B cell (primary cell): ENCODE results near the gene MAPKAP1. TPM values are rescaled to one million over a fixed set of nuclear protein-coding genes. Genes with fewer than 3 reads are reported as not detected.
A peak's percentile ranks its signal among the peaks of the same experiment; 100 is the strongest.

ENCODE experiments used
- ATAC-seq: fragments of 200-7000 bp; cut with Tn5 transposase; one replicate; pipeline ENCODE4 v1.10.0; 2021; ENCODE audit warnings: low read depth, mild to moderate bottlenecking, moderate number of reproducible peaks, moderate library complexity
- CTCF ChIA-PET: fragments of 350-600 bp; sonication (Branson Sonifier 250); formaldehyde crosslinking; loops from one replicate; lab custom pipeline; 2021; ENCODE audit warnings: antibody characterized with exemption, inconsistent platforms; lab: Charles Lee
- POLR2A ChIA-PET: fragments of 350-600 bp; sonication (Branson Sonifier 250); formaldehyde crosslinking; loops from one replicate; lab custom pipeline; 2021; ENCODE audit warnings: antibody characterized with exemption; lab: Charles Lee
- DNase-seq: peaks from one replicate; pipeline ENCODE4 v3.0.0; 2013
- H2AFZ ChIP-seq: 2 replicates; pipeline ENCODE4 v1.6.1; 2012; ENCODE audit warnings: mild to moderate bottlenecking, low read depth, low read length; ENCODE audit not compliant: insufficient read depth, poor library complexity, severe bottlenecking
- H3K27ac ChIP-seq, 2 donors: 1 replicate in 1 of 2; 2 replicates in 1 of 2; pipeline ENCODE4 v1.5.1; 2012 to 2013; ENCODE audit warnings: low read length in 2 of 2, mild to moderate bottlenecking in 2 of 2, moderate library complexity in 1 of 2
- H3K27me3 ChIP-seq, 4 experiments: fragments of 200-600 bp in 1 of 4; sonication (generic) in 1 of 4; replicated peaks in 1 of 4; 1 replicate in 2 of 4; 2 replicates in 2 of 4; pipeline versions ENCODE4 v1.6.1 to v1.7.0; 2013 to 2016; ENCODE audit warnings: low read length in 3 of 4, mild to moderate bottlenecking in 2 of 4, mixed read lengths in 1 of 4, moderate library complexity in 1 of 4; ENCODE audit not compliant: insufficient read depth in 4 of 4, control insufficient read depth in 3 of 4; ENCODE audit errors: control extremely low read depth in 1 of 4
- H3K36me3 ChIP-seq, 2 experiments: replicated peaks in 1 of 2; 1 replicate in 1 of 2; 2 replicates in 1 of 2; pipeline versions ENCODE4 v1.6.1 to v1.7.1; 2013; ENCODE audit warnings: low read length in 1 of 2; ENCODE audit not compliant: insufficient read depth in 2 of 2, control insufficient read depth in 1 of 2; ENCODE audit errors: control extremely low read depth in 1 of 2, extremely low read depth in 1 of 2
- H3K4me1 ChIP-seq, 2 donors: fragments of 200-600 bp in 1 of 2; sonication (generic) in 1 of 2; 1 replicate in 1 of 2; 2 replicates in 1 of 2; pipeline versions ENCODE4 v1.5.1 to v1.6.1; 2013 to 2017; ENCODE audit warnings: low read length in 2 of 2; ENCODE audit not compliant: control insufficient read depth in 2 of 2, insufficient read depth in 2 of 2
- H3K4me2 ChIP-seq: replicated peaks from 2 replicates; pipeline ENCODE3; 2012; ENCODE audit warnings: mild to moderate bottlenecking, low read depth, low read length; ENCODE audit not compliant: poor library complexity, severe bottlenecking
- H3K4me3 ChIP-seq, 5 experiments: fragments of 200-600 bp in 1 of 5; sonication (generic) in 1 of 5; 1 replicate in 3 of 5; 2 replicates in 2 of 5; pipeline versions ENCODE4 v1.5.1 to v1.7.0; 2011 to 2016; ENCODE audit warnings: low read length in 4 of 5, mild to moderate bottlenecking in 4 of 5, low read depth in 2 of 5, control low read depth in 1 of 5, moderate library complexity in 1 of 5; ENCODE audit not compliant: insufficient read depth in 1 of 5; ENCODE audit errors: control extremely low read depth in 1 of 5, extremely low read depth in 1 of 5
- H3K79me2 ChIP-seq: fragments of 200-600 bp; sonication (generic); one replicate; pipeline ENCODE4 v1.6.0; 2016; ENCODE audit warnings: low read length; ENCODE audit not compliant: control insufficient read depth, insufficient read depth
- H3K9ac ChIP-seq: fragments of 200-600 bp; sonication (generic); 2 replicates; pipeline ENCODE4 v1.6.1; 2017; ENCODE audit warnings: mild to moderate bottlenecking, low read length, moderate library complexity
- H3K9me3 ChIP-seq, 3 donors: one replicate each; pipeline versions ENCODE4 v1.6.1 to v1.7.1; 2013; ENCODE audit warnings: low read length in 2 of 3; ENCODE audit not compliant: control insufficient read depth in 2 of 3, insufficient read depth in 1 of 3; ENCODE audit errors: control extremely low read depth in 1 of 3
- H4K20me1 ChIP-seq: 2 replicates; pipeline ENCODE4 v1.6.0; 2012; ENCODE audit warnings: mild to moderate bottlenecking, low read length; ENCODE audit not compliant: insufficient read depth, control insufficient read depth, poor library complexity, severe bottlenecking
- H3K27ac Mint-ChIP-seq: one replicate; pipeline ENCODE4 v1.8.0; 2021; ENCODE audit warnings: mixed read lengths
- H3K27me3 Mint-ChIP-seq: one replicate; pipeline ENCODE4 v1.8.0; 2021; ENCODE audit warnings: mixed read lengths
- H3K4me1 Mint-ChIP-seq: one replicate; pipeline ENCODE4 v1.8.0; 2021; ENCODE audit warnings: mixed read lengths
- H3K4me3 Mint-ChIP-seq: one replicate; pipeline ENCODE4 v1.8.0; 2021; ENCODE audit warnings: mixed read lengths
- H3K9me3 Mint-ChIP-seq: one replicate; pipeline ENCODE4 v1.8.0; 2022; ENCODE audit warnings: mixed read lengths; ENCODE audit not compliant: insufficient read depth
- CTCF ChIP-seq: fragments of 200-600 bp; IDR thresholded peaks from one replicate; pipeline ENCODE4 v1.8.0; 2022; ENCODE audit warnings: antibody characterized with exemption, mild to moderate bottlenecking
- EZH2 ChIP-seq: IDR thresholded peaks from 2 replicates; pipeline ENCODE4 v1.6.1; 2012; ENCODE audit warnings: borderline replicate concordance, low read depth, mild to moderate bottlenecking, moderate library complexity, low read length; ENCODE audit not compliant: insufficient read depth, poor library complexity, severe bottlenecking
- WGBS: methylation state at CpG from one replicate; pipeline ENCODE4 v1.1.5; 2013; ENCODE audit warnings: missing lambda C conversion rate; ENCODE audit not compliant: insufficient coverage; 5-methylcytosine and 5-hydroxymethylcytosine counted together
- intact Hi-C: fragments of 100-400 bp; cut with micrococcal nuclease; formaldehyde crosslinking; loops from one replicate; pipeline ENCODE4 v1.10.0; 2022
- polyA plus RNA-seq: library from polyadenylated mRNA; depleted of rRNA; stranded (reverse); fragments of >200 nt; gene quantifications from 2 replicates; pipeline ENCODE4 v1.2.3, GENCODE V29; 2012
- total RNA-seq, 2 donors: library from RNA; stranded (reverse); fragments of 120-200 nt in 1 of 2; gene quantifications; 1 replicate in 1 of 2; 2 replicates in 1 of 2; pipeline versions ENCODE4 v1.2.3 to v1.2.4, GENCODE V29; 2013 to 2022

The MAPKAP1 gene
- total and polyA plus RNA-seq, 2 donors (not counting 1 experiment from before 2014, with no cell fraction given): 51.6 to 62.4 TPM

- H3K4me1 Mint-ChIP-seq: peaks cover 62% of the 10 kb centered on the region
- DNase-seq (no peak), ATAC-seq (no peak)
- H3K4me2 ChIP-seq: peak overlapping the region; percentile 39
- no peak overlapping the region for H3K9ac ChIP-seq
- H3K9me3 ChIP-seq: no peaks in the 10 kb centered on the region
- H3K27me3 ChIP-seq: no peaks in the 10 kb centered on the region
- 64% methylated on average over 4 of the region's 6 CpGs for WGBS
- intact Hi-C loops: no loop called here
- CTCF ChIA-PET: interaction anchor here (0.6 to 1.1 kb wide), 2 partner anchors 45 to 143 kb away, joined by 3 to 4 read pairs; no protein-coding TSS in a partner anchor
- H2AFZ ChIP-seq: no peak overlapping the region
- H3K9me3 Mint-ChIP-seq: no peaks in the 10 kb centered on the region
- H3K79me2 ChIP-seq: peaks cover 92% of the 10 kb centered on the region
- POLR2A ChIA-PET: no interaction called here
- H3K36me3 ChIP-seq: peaks cover 0 to 2% of the 10 kb centered on the region in 2 experiments
- H3K4me1 ChIP-seq: peaks cover 27 to 30% of the 10 kb centered on the region in 2 donors
- TF ChIP-seq EZH2 (no peak), CTCF (no peak)
- H3K27ac Mint-ChIP-seq: no peak overlapping the region
- no peak overlapping the region for H3K4me3 ChIP-seq
- H3K27me3 Mint-ChIP-seq: no peaks in the 10 kb centered on the region
- H3K4me3 Mint-ChIP-seq: no peak overlapping the region
- H4K20me1 ChIP-seq: peaks cover 23% of the 10 kb centered on the region
- H3K27ac ChIP-seq: no peak overlapping the region
Measured at GRCh38 chr9:125701351-125701750, 5.7 kb downstream of the MAPKAP1 start.

GRCh38 chr9:125700791-125701190 lies 6.2 kb downstream of the MAPKAP1 start:
- TF ChIP-seq EZH2 (no peak), CTCF (no peak)
- ChIA-PET POLR2A (no interaction called here), CTCF (interaction anchor here (0.6 to 1.1 kb wide), 2 partner anchors 44 to 142 kb away, joined by 3 to 4 read pairs; no protein-coding TSS in a partner anchor)
- intact Hi-C loops: no loop called here
- Mint-ChIP-seq H3K4me1 (peaks cover 59% of the 10 kb centered on the region), H3K9me3 (no peaks in the 10 kb centered on the region), H3K27ac (no peak overlapping the region), H3K4me3 (peak overlapping the region; percentile 20), H3K27me3 (no peaks in the 10 kb centered on the region)
- DNase-seq: peak; percentile 59
- H3K36me3 ChIP-seq: peaks cover 0 to 2% of the 10 kb centered on the region in 2 experiments
- H3K4me1 ChIP-seq: peaks cover 25 to 28% of the 10 kb centered on the region in 2 donors
- WGBS: no CpG with 5 or more reads among the region's 2 CpGs
- no peak overlapping the region for H3K4me3 ChIP-seq
- peak overlapping the region; percentile 39 for H3K4me2 ChIP-seq
- no peaks in the 10 kb centered on the region for H3K27me3 ChIP-seq
- H3K9ac ChIP-seq: no peak overlapping the region
- H3K9me3 ChIP-seq: no peaks in the 10 kb centered on the region
- peak; percentile 82 for ATAC-seq
- peaks cover 23% of the 10 kb centered on the region for H4K20me1 ChIP-seq
- H3K27ac ChIP-seq: peak overlapping the region in 1 of 2 donors; percentile 35
- H3K79me2 ChIP-seq: peaks cover 91% of the 10 kb centered on the region
- H2AFZ ChIP-seq: no peak overlapping the region
